Measurements from ENCODE around the gene ADIPOR2.

The ADIPOR2 gene

GRCh38 chr12:1690578-1691122, at the start of gene ADIPOR2:
Gene ADIPOR2 (plus strand): TSS chr12:1691070. CDS start chr12:1754344, 63,274 bp downstream.
- peak; percentile 95 for DNase-seq (ENCODE audit: low read depth, low spot score)

- DNase-seq (ENCODE audit: low read depth, low spot score): no peak
These were observed 48.4 kb upstream of the ADIPOR2 start for GRCh38 chr12:1642513-1642912.

- no peak for DNase-seq (ENCODE audit: low read depth, low spot score)
These were observed 47.8 kb upstream of the ADIPOR2 start for GRCh38 chr12:1643043-1643442.

- no peak for DNase-seq (ENCODE audit: low read depth, low spot score)
These were observed 46.9 kb upstream of the ADIPOR2 start for GRCh38 chr12:1643905-1644533.

- no peak for DNase-seq (ENCODE audit: low read depth, low spot score)
These were observed 46.1 kb upstream of the ADIPOR2 start for GRCh38 chr12:1644534-1645438.

GRCh38 chr12:1645819-1646218, 45.1 kb upstream of the ADIPOR2 start:
- no peak for DNase-seq (ENCODE audit: low read depth, low spot score)

GRCh38 chr12:1646569-1647284, 44.1 kb upstream of the ADIPOR2 start:
- DNase-seq (ENCODE audit: low read depth, low spot score): no peak

GRCh38 chr12:1647285-1647669, 43.6 kb upstream of the ADIPOR2 start:
- no peak for DNase-seq (ENCODE audit: low read depth, low spot score)

- no peak for DNase-seq (ENCODE audit: low read depth, low spot score)
These were observed 40.5 kb upstream of the ADIPOR2 start for GRCh38 chr12:1650260-1650977.

GRCh38 chr12:1650978-1651361, 39.9 kb upstream of the ADIPOR2 start:
- no peak for DNase-seq (ENCODE audit: low read depth, low spot score)

- DNase-seq (ENCODE audit: low read depth, low spot score): no peak
These were observed 38.9 kb upstream of the ADIPOR2 start for GRCh38 chr12:1651946-1652345.

GRCh38 chr12:1655225-1655788, 35.6 kb upstream of the ADIPOR2 start:
- DNase-seq (ENCODE audit: low read depth, low spot score): no peak

- DNase-seq (ENCODE audit: low read depth, low spot score): no peak
These were observed 34.0 kb upstream of the ADIPOR2 start for GRCh38 chr12:1656902-1657301.

- DNase-seq (ENCODE audit: low read depth, low spot score): no peak
These were observed 33.2 kb upstream of the ADIPOR2 start for GRCh38 chr12:1657688-1658087.

- no peak for DNase-seq (ENCODE audit: low read depth, low spot score)
These were observed 30.3 kb upstream of the ADIPOR2 start for GRCh38 chr12:1660304-1661187.

- DNase-seq (ENCODE audit: low read depth, low spot score): no peak
These were observed 29.1 kb upstream of the ADIPOR2 start for GRCh38 chr12:1661553-1662335.

- DNase-seq (ENCODE audit: low read depth, low spot score): peak; percentile 90
These were observed 28.0 kb upstream of the ADIPOR2 start for GRCh38 chr12:1662761-1663439.

- DNase-seq (ENCODE audit: low read depth, low spot score): no peak
These were observed 27.3 kb upstream of the ADIPOR2 start for GRCh38 chr12:1663440-1664132.
